Measurements from ENCODE around the gene SCAPER. TPM values are rescaled to one million over a fixed set of nuclear protein-coding genes. Genes with fewer than 3 reads are reported as not detected.

The SCAPER gene
- total and polyA plus RNA-seq, 10 of the 15 experiments (the other 5 are each of a cell fraction or from before 2014, with no cell fraction given): 1.0 to 7.7 (median 3.9) TPM

DNA sequence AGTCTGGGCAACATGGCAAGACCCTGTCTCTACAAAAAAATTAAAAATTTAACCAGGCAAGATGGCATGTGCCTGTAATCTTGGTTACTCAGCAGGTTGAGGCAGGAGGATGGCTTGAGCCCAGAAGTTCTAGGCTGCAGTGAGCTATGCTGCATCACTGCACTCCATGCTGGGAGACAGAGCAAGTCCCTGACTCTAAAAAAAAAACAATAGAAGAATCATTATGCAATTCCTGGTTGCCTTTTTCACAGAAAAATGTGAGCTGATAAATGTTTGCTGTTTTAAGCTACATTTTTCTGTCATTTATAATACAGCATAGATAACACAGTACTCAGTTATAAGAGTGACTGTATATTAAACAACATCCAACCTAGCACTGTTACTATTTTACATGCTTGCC is 148.8 kb downstream of the SCAPER start (continued):
- TF ChIP-seq, protein P1, sequence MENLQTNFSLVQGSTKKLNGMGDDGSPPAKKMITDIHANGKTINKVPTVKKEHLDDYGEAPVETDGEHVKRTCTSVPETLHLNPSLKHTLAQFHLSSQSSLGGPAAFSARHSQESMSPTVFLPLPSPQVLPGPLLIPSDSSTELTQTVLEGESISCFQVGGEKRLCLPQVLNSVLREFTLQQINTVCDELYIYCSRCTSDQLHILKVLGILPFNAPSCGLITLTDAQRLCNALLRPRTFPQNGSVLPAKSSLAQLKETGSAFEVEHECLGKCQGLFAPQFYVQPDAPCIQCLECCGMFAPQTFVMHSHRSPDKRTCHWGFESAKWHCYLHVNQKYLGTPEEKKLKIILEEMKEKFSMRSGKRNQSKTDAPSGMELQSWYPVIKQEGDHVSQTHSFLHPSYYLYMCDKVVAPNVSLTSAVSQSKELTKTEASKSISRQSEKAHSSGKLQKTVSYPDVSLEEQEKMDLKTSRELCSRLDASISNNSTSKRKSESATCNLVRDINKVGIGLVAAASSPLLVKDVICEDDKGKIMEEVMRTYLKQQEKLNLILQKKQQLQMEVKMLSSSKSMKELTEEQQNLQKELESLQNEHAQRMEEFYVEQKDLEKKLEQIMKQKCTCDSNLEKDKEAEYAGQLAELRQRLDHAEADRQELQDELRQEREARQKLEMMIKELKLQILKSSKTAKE (IDR thresholded peaks at IDR 0.05; ENCODE audit: low read depth, poor library complexity, severe bottlenecking): no peak
- TF ChIP-seq, protein P2, sequence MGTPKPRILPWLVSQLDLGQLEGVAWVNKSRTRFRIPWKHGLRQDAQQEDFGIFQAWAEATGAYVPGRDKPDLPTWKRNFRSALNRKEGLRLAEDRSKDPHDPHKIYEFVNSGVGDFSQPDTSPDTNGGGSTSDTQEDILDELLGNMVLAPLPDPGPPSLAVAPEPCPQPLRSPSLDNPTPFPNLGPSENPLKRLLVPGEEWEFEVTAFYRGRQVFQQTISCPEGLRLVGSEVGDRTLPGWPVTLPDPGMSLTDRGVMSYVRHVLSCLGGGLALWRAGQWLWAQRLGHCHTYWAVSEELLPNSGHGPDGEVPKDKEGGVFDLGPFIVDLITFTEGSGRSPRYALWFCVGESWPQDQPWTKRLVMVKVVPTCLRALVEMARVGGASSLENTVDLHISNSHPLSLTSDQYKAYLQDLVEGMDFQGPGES (IDR thresholded peaks at IDR 0.05): no peak
- TF ChIP-seq KLF5 (IDR thresholded peaks at IDR 0.05; ENCODE audit: partially characterized antibody) (no peak), TCF3 (IDR thresholded peaks at IDR 0.05; ENCODE audit: borderline replicate concordance, insufficient read depth, low read depth, low read length) (no peak), PAX5 (IDR thresholded peaks at IDR 0.05; ENCODE audit: borderline replicate concordance, low read depth, low read length) (no peak), BRCA1 (IDR thresholded peaks at IDR 0.05; ENCODE audit: low read depth, low read length) (no peak)

DNA sequence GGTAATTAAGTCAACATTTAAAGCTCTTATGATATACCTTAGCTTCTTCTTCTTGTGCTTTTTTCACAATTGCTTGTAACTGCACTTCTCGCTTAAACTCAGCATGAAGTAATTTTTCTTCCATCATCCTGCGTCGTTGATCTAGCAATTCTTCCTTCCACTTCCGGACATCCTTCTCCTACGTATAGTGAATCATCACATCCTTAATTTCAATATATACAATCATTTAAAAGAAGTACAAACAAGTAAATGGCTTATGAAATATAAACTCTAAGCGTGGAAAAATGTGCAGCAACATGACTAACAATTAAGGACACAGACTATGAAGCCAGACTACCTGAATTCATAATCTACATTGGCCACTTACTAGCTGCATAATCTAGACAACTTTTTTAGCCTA is 151.4 kb downstream of the SCAPER start:
- Histone ChIP-seq H3K4me1 (ENCODE audit: control insufficient read depth, insufficient read depth, low read length) (peaks cover 3% of the 10 kb centered on the region; the same call in 1 of the 2 replicates), H3K9ac (ENCODE audit: control insufficient read depth, insufficient read depth, low read length) (no peak overlapping the region), H3K27ac (ENCODE audit: control insufficient read depth, insufficient read depth) (no peak overlapping the region), H4K20me1 (ENCODE audit: control insufficient read depth, insufficient read depth) (no peaks in the 10 kb centered on the region), H2AFZ (ENCODE audit: control insufficient read depth, low read depth, low read length) (no peak overlapping the region), H3K9me3 (replicated peaks; ENCODE audit: control insufficient read depth, insufficient read depth, low read length) (no peaks in the 10 kb centered on the region; the same call in 2 of the 3 replicates), H3K4me2 (ENCODE audit: control insufficient read depth, insufficient read depth) (no peak overlapping the region), H3K36me3 (ENCODE audit: control insufficient read depth in 2 of 2, insufficient read depth in 2 of 2, low read length in 1 of 2) (no peaks in the 10 kb centered on the region), H3K4me3 (no peak overlapping the region), H3K27me3 (replicated peaks in 1 of 2; ENCODE audit: control insufficient read depth in 2 of 2, insufficient read depth in 2 of 2, low read length in 1 of 2) (no peaks in the 10 kb centered on the region), H3K79me2 (ENCODE audit: control insufficient read depth, insufficient read depth, low read length) (no peaks in the 10 kb centered on the region)
- TF ChIP-seq EED (IDR thresholded peaks at IDR 0.05; ENCODE audit: low read depth): no peak
- no peak for TF ChIP-seq SUZ12 (IDR thresholded peaks at IDR 0.05; ENCODE audit: unreplicated experiment)
- no peak for TF ChIP-seq NR2F1 (conservative IDR thresholded peaks at IDR 0.05)
- TF ChIP-seq, protein P3, sequence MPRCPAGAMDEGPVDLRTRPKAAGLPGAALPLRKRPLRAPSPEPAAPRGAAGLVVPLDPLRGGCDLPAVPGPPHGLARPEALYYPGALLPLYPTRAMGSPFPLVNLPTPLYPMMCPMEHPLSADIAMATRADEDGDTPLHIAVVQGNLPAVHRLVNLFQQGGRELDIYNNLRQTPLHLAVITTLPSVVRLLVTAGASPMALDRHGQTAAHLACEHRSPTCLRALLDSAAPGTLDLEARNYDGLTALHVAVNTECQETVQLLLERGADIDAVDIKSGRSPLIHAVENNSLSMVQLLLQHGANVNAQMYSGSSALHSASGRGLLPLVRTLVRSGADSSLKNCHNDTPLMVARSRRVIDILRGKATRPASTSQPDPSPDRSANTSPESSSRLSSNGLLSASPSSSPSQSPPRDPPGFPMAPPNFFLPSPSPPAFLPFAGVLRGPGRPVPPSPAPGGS (IDR thresholded peaks at IDR 0.05; ENCODE audit: borderline replicate concordance, insufficient read depth, low read depth, low read length, poor library complexity, severe bottlenecking): no peak
- TF ChIP-seq SREBF2 (IDR thresholded peaks at IDR 0.05; ENCODE audit: low read length): no peak
- TF ChIP-seq PAX5 (IDR thresholded peaks at IDR 0.05; ENCODE audit: borderline replicate concordance, low read depth, low read length): no peak
- FAIRE-seq (no peak), ATAC-seq (no peak), DNase-seq (ENCODE audit: low read depth, low spot score) (no peak)
- POLR2A ChIA-PET: no interaction called here
- 97% methylated on average over 6 of the region's 6 CpGs for WGBS (ENCODE audit: insufficient coverage, insufficient replicate concordance, low lambda C conversion rate, missing lambda C conversion rate)
- BruUV-seq (replicated peaks): no TSS peak
- SMC1A ChIA-PET (ENCODE audit: uncharacterized antibody, unreplicated experiment): no interaction called here
- CTCF ChIA-PET: no interaction called here
- RAD21 ChIA-PET (ENCODE audit: unreplicated experiment): no interaction called here
- in situ Hi-C loops (cut with MboI): no loop called here
- intact Hi-C loops (cut with micrococcal nuclease; ENCODE audit: unreplicated experiment): no loop called here

Measured in GM12878 (cell line).